Activated T-helper 17 cell treated with anti-CD3 and anti-CD28 coated beads, Interleukin-2, amount 50 U/mL, for 72 hours (primary cell): ENCODE data around the gene MAN1B1. TPM values are rescaled to one million over a fixed set of nuclear protein-coding genes. Genes with fewer than 3 reads are reported as not detected.
A peak's percentile ranks its signal among the peaks of the same experiment; 100 is the strongest.

Experiments
- ATAC-seq: fragments of 150-1000 bp; cut with Tn5 transposase; replicated peaks from 2 replicates; pipeline ENCODE4 v1.10.0; 2021; ENCODE audit warnings: mild to moderate bottlenecking, moderate library complexity
- H3K27ac Mint-ChIP-seq: one replicate; pipeline ENCODE4 v1.8.0; 2022; ENCODE audit warnings: mixed read lengths
- H3K27me3 Mint-ChIP-seq: one replicate; pipeline ENCODE4 v1.8.0; 2022; ENCODE audit warnings: mixed read lengths
- H3K36me3 Mint-ChIP-seq: one replicate; pipeline ENCODE4 v1.8.0; 2022; ENCODE audit warnings: low read depth, mild to moderate bottlenecking, mixed read lengths
- H3K4me1 Mint-ChIP-seq: one replicate; pipeline ENCODE4 v1.8.0; 2022; ENCODE audit warnings: mixed read lengths
- H3K4me3 Mint-ChIP-seq: one replicate; pipeline ENCODE4 v1.8.0; 2022; ENCODE audit warnings: mild to moderate bottlenecking, mixed read lengths
- H3K9me3 Mint-ChIP-seq: one replicate; pipeline ENCODE4 v1.8.0; 2022; ENCODE audit warnings: mixed read lengths
- total RNA-seq, 2 donors: library from RNA; stranded (reverse); gene quantifications; one replicate each; pipeline ENCODE4 v1.2.3, GENCODE V29; 2022

MAN1B1 gene
- total RNA-seq, 2 donors from 2014 or later = 38.2 to 67.6 TPM

DNA sequence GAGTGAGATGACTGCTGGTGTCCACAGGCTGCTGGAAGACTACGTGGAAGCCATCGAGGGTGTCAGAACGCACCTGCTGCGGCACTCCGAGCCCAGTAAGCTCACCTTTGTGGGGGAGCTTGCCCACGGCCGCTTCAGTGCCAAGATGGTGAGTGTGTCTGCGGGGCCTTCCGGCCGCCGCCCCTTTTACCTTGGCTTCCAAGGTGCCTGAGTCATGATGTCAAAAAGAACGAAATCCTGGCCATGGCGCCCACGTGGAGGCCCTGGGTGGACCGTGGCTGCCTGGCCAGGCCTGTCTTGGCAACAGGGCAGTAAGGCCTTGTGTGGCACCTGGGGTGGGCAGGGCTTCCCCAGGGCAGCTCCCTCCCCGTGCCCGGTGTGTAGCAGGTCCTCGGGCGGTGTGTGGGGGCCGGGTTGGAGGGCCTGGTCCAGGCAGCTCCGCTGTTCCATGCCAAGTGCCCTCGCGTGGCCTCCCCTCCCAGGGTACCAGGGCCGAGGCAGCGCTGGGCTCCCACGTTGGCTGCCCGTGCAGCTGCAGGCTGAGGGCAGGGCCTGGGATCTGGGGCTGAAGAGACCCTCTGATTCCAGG, 20.0 kb downstream of the MAN1B1 start:
- H3K4me3 Mint-ChIP-seq = no peak overlapping the region
- H3K36me3 Mint-ChIP-seq = peaks cover 34% of the 10 kb centered on the region
- no peaks in the 10 kb centered on the region for H3K27me3 Mint-ChIP-seq
- no peaks in the 10 kb centered on the region for H3K9me3 Mint-ChIP-seq
- ATAC-seq = no peak
- H3K27ac Mint-ChIP-seq = no peak overlapping the region
- no peaks in the 10 kb centered on the region for H3K4me1 Mint-ChIP-seq

DNA sequence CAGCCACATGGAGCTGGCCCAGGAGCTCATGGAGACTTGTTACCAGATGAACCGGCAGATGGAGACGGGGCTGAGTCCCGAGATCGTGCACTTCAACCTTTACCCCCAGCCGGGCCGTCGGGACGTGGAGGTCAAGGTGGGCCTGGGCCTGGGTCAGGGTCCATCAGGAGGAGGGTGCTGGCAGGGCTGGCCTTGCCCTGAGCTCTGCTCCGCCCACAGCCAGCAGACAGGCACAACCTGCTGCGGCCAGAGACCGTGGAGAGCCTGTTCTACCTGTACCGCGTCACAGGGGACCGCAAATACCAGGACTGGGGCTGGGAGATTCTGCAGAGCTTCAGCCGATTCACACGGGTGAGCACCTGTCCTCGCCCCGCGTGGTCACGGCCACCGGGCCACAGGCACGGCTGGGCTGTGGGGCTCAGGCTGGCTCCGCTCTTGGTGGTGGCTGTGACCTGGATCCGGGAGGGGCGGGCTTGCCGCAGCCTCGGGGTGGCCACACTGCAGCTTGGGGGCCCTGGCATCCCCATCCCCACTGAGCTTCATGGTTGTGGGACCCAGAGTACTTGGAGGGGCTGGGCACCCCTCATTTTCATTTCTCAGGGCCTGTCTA, 20.6 kb downstream of the MAN1B1 start:
- no peak overlapping the region for H3K27ac Mint-ChIP-seq
- H3K4me3 Mint-ChIP-seq = no peak overlapping the region
- no peaks in the 10 kb centered on the region for H3K9me3 Mint-ChIP-seq
- H3K27me3 Mint-ChIP-seq = no peaks in the 10 kb centered on the region
- no peaks in the 10 kb centered on the region for H3K4me1 Mint-ChIP-seq
- ATAC-seq = no peak
- peaks cover 36% of the 10 kb centered on the region for H3K36me3 Mint-ChIP-seq

DNA sequence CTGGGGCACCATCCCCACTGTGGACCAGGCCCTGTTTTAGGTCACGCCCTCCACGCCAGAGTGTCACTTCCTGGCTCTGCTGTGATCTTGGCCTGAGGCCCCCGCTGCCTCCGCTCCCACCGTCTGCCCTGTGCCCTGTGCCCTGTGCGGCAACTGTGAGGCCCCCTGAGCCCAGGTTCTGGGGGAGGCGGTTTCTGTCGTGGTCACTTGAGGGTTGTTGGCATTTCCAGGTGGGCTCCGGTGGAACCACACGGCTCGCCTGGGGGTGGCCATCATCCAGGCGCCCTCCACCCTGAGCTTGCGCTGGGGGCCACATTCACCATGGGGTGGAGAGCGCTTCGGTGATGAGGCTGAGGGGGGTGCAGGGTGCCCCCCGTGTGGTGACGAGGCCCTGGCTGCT, 21.2 kb downstream of the MAN1B1 start:
- Mint-ChIP-seq H3K27ac (no peak overlapping the region), H3K4me3 (no peak overlapping the region), H3K27me3 (no peaks in the 10 kb centered on the region), H3K36me3 (peaks cover 40% of the 10 kb centered on the region), H3K9me3 (no peaks in the 10 kb centered on the region), H3K4me1 (no peaks in the 10 kb centered on the region)
- ATAC-seq = no peak

DNA sequence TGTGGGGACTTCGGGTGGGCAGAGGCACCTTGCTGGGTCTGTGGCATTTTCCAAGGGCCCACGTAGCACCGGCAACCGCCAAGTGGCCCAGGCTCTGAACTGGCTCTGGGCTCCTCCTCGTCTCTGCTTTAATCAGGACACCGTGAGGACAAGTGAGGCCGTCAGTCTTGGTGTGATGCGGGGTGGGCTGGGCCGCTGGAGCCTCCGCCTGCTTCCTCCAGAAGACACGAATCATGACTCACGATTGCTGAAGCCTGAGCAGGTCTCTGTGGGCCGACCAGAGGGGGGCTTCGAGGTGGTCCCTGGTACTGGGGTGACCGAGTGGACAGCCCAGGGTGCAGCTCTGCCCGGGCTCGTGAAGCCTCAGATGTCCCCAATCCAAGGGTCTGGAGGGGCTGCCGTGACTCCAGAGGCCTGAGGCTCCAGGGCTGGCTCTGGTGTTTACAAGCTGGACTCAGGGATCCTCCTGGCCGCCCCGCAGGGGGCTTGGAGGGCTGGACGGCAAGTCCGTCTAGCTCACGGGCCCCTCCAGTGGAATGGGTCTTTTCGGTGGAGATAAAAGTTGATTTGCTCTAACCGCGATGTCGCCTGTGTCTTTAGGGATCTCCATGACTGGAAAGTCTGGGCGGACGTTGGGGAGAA, 21.9 kb downstream of the MAN1B1 start:
- H3K36me3 Mint-ChIP-seq = peaks cover 46% of the 10 kb centered on the region
- H3K27me3 Mint-ChIP-seq = no peaks in the 10 kb centered on the region
- no peak for ATAC-seq
- no peaks in the 10 kb centered on the region for H3K9me3 Mint-ChIP-seq
- no peak overlapping the region for H3K27ac Mint-ChIP-seq
- no peaks in the 10 kb centered on the region for H3K4me1 Mint-ChIP-seq
- H3K4me3 Mint-ChIP-seq = no peak overlapping the region

DNA sequence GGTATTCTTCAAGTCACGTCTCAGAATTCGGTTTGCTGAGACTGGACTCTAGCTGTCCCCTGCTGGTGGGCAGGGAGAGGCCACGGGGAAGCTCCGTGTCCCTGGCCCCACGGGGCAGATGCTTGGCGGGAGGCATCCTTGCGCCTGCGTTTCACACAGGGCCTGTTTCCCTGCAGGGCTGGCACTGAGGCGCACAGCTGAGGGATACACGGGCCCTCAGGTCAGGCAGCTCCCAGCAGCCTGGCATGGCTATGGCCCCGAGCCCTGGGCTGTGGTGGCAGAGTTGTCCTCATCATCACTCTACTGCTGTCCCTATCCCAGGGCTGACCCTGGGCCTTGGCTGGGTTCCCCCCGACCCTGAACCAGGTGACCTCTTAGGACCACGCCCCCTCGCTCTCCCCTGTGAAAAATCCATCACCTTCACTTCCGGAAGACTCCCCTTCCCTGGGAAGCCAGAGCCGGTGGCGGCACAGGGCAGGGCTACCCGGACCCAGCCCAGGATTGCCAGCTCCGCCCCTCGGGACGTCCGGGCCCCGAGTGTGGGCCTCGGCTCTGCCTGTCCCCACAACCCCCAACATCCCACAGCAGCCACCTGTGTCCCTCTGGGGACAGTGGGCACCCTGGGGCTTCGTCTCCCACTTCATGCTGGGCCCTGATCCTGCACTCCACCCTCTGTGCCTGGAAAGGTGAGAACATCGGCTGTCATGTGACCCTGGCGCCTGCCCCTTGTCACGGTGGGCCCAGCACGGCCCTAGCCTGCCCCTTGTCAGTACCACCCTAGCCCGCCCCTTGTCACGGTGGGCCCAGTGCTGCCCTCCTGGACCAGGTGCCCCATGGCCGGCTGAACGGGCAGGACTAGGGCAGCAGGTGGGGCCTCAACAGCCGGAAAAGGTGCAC, 22.7 kb downstream of the MAN1B1 start:
- H3K27me3 Mint-ChIP-seq = no peaks in the 10 kb centered on the region
- H3K4me3 Mint-ChIP-seq = no peak overlapping the region
- no peaks in the 10 kb centered on the region for H3K9me3 Mint-ChIP-seq
- H3K36me3 Mint-ChIP-seq = peaks cover 46% of the 10 kb centered on the region
- H3K4me1 Mint-ChIP-seq = no peaks in the 10 kb centered on the region
- no peak for ATAC-seq
- H3K27ac Mint-ChIP-seq = no peak overlapping the region

DNA sequence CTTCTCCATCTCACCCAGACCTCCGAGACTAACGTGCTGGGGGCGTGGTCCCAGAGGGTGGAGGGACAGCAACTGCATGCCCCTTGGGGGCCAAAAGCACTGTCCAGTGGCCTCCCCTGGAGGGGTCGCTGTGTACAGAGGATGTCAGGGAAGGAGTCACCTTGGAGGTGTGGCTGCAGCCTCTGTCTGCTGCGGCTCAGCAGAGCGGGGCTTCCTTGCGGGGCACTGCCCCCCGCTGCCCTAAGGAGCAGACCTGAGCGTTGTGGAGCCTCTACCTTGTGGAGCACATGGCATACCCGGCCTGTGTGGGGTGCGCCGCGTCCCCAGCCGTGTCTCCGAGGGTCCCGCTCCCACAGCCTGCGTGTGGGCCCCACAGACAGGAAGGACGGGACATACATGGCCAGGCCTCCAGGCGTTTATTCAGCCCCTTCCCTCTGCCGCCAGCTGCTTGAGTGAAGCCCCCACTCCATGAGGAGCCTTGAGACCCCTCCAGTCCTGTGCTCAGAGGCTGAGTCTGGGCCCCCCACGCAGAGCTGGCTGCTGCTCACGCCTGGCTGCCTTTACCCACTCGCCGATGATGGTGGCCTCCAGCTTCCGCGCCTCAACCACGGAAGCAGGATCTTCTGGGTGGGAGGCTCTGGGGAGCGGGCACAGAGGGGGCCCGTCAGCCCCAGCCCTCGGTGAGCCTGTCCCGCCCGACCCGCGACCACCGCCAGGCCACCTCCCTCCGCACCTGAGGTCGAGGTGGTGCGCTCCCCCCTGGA, 23.5 kb downstream of the MAN1B1 start:
- ATAC-seq = no peak
- H3K9me3 Mint-ChIP-seq = no peaks in the 10 kb centered on the region
- H3K4me3 Mint-ChIP-seq = no peak overlapping the region
- H3K27me3 Mint-ChIP-seq = no peaks in the 10 kb centered on the region
- H3K27ac Mint-ChIP-seq = no peak overlapping the region
- H3K36me3 Mint-ChIP-seq = peaks cover 46% of the 10 kb centered on the region
- no peaks in the 10 kb centered on the region for H3K4me1 Mint-ChIP-seq

DNA sequence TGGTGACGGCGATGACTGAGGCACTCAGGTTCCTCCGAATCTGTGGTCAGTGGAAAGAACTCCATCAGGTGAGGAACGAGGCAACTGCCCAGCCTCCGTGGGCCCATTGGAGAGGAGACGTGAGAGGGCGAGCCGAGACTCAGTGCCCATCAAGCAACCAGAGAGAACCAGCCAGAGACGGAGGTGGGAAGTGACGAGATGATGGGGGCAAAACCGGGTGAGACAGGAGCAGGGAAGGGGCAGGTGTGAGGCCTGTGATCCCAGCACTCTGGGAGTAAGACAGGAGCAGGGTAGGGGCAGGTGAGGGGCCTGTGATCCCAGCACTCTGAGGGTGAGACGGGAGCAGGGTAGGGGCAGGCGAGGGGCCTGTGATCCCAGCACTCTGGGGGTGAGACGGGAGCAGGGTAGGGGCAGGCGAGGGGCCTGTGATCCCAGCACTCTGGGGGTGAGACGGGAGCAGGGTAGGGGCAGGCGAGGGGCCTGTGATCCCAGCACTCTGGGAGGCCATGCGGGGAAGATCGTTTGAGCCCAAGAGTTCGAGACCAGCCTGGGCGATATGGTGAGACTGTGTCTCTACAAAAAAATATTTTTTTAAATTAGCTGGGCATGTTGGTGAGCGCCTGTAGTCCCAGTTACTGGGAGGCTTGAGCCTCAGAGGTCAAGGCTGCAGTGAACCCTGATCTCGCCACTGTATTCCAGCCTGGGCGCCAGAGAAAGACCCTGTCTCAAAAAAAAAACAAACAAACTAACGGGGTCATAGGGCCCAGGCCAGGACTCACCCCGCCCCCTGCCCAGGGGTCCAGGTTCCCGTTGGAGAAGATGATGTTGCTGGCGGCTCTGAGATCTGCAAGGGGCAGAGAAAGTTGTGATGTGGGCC, 24.4 kb downstream of the MAN1B1 start:
- Mint-ChIP-seq H3K9me3 (no peaks in the 10 kb centered on the region), H3K4me1 (no peaks in the 10 kb centered on the region), H3K27me3 (no peaks in the 10 kb centered on the region), H3K27ac (no peak overlapping the region), H3K4me3 (no peak overlapping the region), H3K36me3 (peaks cover 46% of the 10 kb centered on the region)
- no peak for ATAC-seq

DNA sequence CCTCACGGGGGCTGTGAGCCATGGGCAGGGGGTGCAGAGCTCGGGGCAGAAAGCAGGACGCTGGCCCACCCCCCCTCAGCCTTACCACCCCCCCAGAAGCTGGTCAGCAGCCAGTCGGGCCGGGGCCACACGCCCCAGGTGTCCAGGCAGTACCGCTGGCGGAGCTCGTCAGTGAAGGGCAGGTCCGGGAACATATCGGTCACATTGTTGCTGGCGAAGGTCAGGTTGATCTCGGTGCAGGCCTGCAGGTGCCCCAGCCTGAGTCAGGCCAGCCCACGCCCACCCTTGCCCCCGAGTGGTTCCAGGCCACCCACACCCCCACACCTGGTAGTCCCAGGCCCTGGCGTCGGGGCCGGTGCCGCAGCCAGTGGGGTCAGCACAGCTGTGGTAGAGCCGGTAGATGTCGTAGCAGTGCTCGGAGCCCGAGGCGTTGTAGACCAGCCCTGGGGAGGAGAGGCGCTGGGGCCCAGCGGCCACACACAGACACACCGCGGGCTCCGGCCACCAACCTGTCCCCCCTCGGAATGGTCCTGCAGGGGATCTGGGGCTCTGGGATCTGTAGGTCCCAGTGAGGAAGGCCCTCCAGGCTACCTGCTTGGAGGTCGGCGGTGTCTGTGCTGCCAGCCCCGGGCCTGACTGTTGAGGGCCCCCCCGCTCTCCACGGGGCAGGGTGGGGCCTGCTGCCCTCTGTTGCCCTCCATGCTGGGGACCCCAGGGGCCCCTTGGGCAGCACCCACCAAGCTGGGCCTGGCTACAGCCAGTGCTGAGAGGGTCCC, 25.2 kb downstream of the MAN1B1 start:
- no peaks in the 10 kb centered on the region for H3K27me3 Mint-ChIP-seq
- H3K27ac Mint-ChIP-seq = no peak overlapping the region
- H3K9me3 Mint-ChIP-seq = no peaks in the 10 kb centered on the region
- no peak overlapping the region for H3K4me3 Mint-ChIP-seq
- H3K36me3 Mint-ChIP-seq = peaks cover 46% of the 10 kb centered on the region
- no peak for ATAC-seq
- H3K4me1 Mint-ChIP-seq = no peaks in the 10 kb centered on the region

DNA sequence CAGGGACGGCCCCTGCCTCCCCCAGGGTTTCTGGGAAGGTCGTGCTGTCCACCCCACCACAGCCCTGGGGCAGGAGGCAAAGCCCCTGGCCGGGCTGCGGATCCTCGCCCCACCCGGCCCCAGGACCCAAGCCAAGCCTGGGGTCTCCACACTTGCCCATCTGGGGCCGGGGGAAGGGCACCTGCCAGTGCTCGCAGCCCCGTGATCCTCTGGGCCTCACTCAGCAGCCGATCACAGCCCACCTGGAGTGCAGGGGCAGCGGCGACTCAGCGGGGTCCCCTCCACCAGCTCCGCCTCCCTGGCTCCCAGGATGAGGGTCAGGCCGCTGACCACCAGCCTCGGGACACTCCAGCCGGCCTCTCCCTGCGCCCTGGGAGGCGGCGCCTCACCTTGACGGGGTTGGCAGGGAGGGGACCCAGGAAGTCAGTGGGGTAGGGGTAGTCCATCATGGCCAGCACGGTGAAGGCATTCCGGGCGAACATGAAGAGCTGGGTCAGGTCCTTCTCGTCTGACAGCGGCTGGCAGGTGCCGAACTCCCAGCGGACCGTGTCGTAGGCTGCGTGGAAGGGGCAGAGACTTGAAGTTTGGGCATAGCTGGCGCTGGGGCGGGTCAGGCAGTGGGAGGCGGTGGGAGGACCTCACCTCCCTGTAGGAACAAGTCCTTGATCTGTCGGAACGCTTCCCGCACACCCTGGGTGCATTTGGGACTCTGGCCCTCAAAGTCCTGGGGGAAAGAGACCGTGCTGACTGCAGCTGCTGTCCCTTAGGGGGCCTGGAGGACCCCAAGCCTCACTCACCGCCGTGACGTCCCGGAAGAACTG, 26.0 kb downstream of the MAN1B1 start:
- H3K27ac Mint-ChIP-seq = peak overlapping the region; percentile 38
- H3K4me1 Mint-ChIP-seq = no peaks in the 10 kb centered on the region
- H3K36me3 Mint-ChIP-seq = peaks cover 46% of the 10 kb centered on the region
- ATAC-seq = no peak
- H3K4me3 Mint-ChIP-seq = peak overlapping the region; percentile 71
- no peaks in the 10 kb centered on the region for H3K9me3 Mint-ChIP-seq
- no peaks in the 10 kb centered on the region for H3K27me3 Mint-ChIP-seq

DNA sequence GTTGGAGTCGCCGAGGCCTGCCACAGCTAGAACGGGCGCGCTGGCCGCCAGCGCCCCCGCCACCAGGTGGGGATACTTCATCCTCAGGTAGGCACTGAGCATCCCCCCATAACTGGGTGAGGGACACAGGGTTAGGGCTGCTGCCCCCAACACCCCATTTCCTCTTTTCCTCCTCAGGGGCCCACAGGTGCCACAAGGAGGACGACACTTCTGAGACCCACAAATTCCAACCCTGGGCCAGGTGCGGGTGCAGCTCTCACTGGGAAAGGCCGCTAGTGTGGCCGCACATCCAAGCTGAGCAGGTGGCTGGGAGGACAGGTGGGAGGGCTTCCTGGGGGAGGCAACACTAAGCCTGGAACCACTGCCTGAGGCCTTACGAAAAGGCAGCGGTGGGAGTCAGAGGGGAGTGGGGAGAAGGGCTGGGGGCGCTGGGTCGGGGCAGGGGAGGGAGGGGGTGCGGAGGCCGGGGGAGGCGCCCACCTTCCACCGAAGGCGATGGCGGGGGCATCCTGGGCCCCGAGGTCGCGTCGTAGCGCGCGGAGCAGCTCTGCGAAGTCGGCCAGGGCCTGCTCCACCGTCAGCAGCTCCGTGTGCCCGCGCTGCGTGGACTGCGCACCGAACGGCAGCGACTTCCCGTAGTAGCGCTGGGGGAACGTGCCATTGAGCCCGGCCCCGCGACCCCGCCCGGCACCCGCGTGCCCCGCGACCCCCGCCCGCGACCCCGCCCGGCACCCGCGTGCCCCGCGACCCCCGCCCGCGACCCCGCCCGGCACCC, 26.8 kb downstream of the MAN1B1 start:
- peak; percentile 39 for ATAC-seq
- Mint-ChIP-seq H3K27ac (peak overlapping the region; percentile 38), H3K9me3 (no peaks in the 10 kb centered on the region), H3K4me3 (peak overlapping the region; percentile 71), H3K4me1 (no peaks in the 10 kb centered on the region), H3K27me3 (no peaks in the 10 kb centered on the region), H3K36me3 (peaks cover 39% of the 10 kb centered on the region)

DNA sequence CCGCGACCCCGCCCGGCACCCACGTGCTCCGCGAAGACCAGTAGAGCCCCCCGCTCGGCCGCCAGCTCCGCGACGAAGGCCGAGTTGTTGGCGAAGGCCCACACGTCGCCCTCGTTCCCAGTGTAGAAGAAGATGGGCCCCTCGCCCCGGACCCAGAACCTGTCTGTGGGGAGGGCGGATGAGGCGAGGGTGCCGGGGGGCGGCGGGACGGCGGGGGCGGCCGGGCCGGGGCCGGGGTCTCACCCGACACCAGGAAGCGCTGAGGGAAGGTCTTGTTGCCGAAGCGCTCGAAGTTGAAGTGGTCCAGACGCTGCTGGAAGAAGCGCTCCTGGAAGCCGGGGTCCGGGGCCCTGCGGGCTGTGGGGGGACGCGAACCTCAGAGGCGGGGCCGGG, 27.4 kb downstream of the MAN1B1 start:
- no peak overlapping the region for H3K27ac Mint-ChIP-seq
- ATAC-seq = peak; percentile 28
- peaks cover 4% of the 10 kb centered on the region for H3K4me1 Mint-ChIP-seq
- H3K27me3 Mint-ChIP-seq = no peaks in the 10 kb centered on the region
- peak overlapping the region; percentile 71 for H3K4me3 Mint-ChIP-seq
- no peaks in the 10 kb centered on the region for H3K9me3 Mint-ChIP-seq
- peaks cover 33% of the 10 kb centered on the region for H3K36me3 Mint-ChIP-seq
